ENCODE measurements around the gene DACT2.

The DACT2 gene

GRCh38 chr6:168258795-168259194, 60.8 kb downstream of the DACT2 start:
- no peak overlapping the region for H3K4me3 ChIP-seq (ENCODE audit: low read depth, low read length)
- no peak overlapping the region for H3K4me2 ChIP-seq (ENCODE audit: low read length)
- no peaks in the 10 kb centered on the region for H3K9me3 ChIP-seq (ENCODE audit: control insufficient read depth, low read length)
- H3K36me3 ChIP-seq (ENCODE audit: control insufficient read depth, insufficient read depth, low read length), result no peaks in the 10 kb centered on the region
- TF ChIP-seq CTCF (IDR thresholded peaks at IDR 0.05), result no peak
- H3K27me3 ChIP-seq (ENCODE audit: control insufficient read depth, insufficient read depth, low read length), result no peaks in the 10 kb centered on the region
- H3K79me2 ChIP-seq, result no peaks in the 10 kb centered on the region
- no peak overlapping the region for H3K27ac ChIP-seq
- no peak overlapping the region for H2AFZ ChIP-seq
- no peaks in the 10 kb centered on the region for H3K4me1 ChIP-seq
- no peak overlapping the region for H3K9ac ChIP-seq

GRCh38 chr6:168256940-168257339, 62.6 kb downstream of the DACT2 start:
- Histone ChIP-seq H3K36me3 (ENCODE audit: control insufficient read depth, insufficient read depth, low read length) (no peaks in the 10 kb centered on the region), H3K27me3 (ENCODE audit: control insufficient read depth, insufficient read depth, low read length) (no peaks in the 10 kb centered on the region), H3K9ac (no peak overlapping the region), H3K4me3 (ENCODE audit: low read depth, low read length) (no peak overlapping the region), H3K9me3 (ENCODE audit: control insufficient read depth, low read length) (no peaks in the 10 kb centered on the region), H3K4me1 (no peaks in the 10 kb centered on the region), H3K27ac (no peak overlapping the region), H3K79me2 (no peaks in the 10 kb centered on the region), H2AFZ (no peak overlapping the region), H3K4me2 (ENCODE audit: low read length) (no peak overlapping the region)
- TF ChIP-seq CTCF (IDR thresholded peaks at IDR 0.05), result no peak

All from parathyroid adenoma (tissue), 2 donors.